ENCODE results near the gene TRIM41. TPM values are rescaled to one million over a fixed set of nuclear protein-coding genes. Genes with fewer than 3 reads are reported as not detected.
A peak's percentile ranks its signal among the peaks of the same experiment; 100 is the strongest.

Gene TRIM41
- total and polyA plus RNA-seq, 2 of the 13 experiments (the other 11 are each of a cell fraction or from before 2014, with no cell fraction given): 10.2 to 16.7 TPM

DNA sequence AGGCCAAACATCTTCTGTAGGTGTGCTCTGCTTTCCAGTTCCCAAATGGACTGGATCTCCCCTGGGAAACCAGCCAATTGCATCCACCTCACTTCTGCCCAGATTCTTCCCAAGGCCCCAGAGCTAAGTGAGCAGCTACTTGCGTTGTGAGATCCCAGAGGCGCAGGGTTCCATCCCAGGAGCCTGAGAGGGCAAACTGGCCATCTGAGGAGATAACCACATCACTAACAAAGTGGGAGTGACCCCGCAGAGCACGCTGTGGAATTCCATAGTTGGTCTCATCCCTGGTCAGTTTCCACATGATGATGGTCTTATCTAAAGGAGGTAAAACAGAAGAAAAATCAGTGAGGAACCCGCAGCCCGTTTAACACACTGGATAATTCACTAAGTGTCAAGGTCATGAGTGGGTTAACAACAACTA, 19.0 kb downstream of the TRIM41 start (continued):
- no peak for TF ChIP-seq PAF1 (CRISPR knock-in tag; IDR thresholded peaks at IDR 0.05)
- no peak for TF ChIP-seq CC2D1A (CRISPR knock-in tag; IDR thresholded peaks at IDR 0.05)
- TF ChIP-seq ZNF30 (CRISPR knock-in tag; IDR thresholded peaks at IDR 0.05): no peak

DNA sequence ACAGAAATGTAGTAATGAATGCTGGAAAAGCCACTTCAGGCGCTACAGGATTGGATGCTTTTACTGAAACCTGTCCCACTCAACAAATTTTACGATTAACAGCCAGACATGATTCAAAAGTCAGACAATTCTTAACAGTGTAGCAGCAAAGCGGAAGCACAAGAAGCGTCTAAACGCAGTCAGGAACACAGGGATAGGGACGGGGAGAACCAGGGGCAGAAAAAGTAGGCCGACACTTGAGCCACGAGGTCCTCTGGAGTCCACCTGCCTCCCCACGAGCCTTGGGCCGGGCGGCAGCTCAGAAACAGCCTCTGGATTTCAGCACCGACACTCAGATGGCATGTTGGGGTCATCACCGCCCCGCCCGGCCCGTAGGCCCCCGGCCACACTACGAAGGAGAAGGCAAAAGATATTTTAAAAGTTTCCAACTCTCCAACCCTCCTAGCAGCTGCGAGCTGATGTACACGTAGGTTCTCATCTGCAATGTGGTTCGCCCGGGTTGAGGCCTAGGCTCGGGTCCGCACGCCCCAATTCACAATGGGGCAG, 20.0 kb downstream of the TRIM41 start:
- H3K27ac ChIP-seq (ENCODE audit: extremely low read length, insufficient read depth, low read length): peak overlapping the region; percentile 98
- in situ Hi-C loops (cut with HindIII; ENCODE audit: extremely low pct_ligation_motif_present, low pct_unique_long_range_greater_than_20kb) (no loop called here), intact Hi-C loops (cut with micrococcal nuclease; ENCODE audit: unreplicated experiment) (no loop called here)
- no peak for ATAC-seq
- ChIA-PET POLR2A (interaction anchor here (1.2 to 8.4 kb wide), 5 partner anchors 9 to 53 kb away, joined by 4 to 102 read pairs (median 41); partner anchors contain the start of genes TRIM41 and TRIM52), CTCF (ENCODE audit: low intra/inter-chr PET ratio, low total read pairs) (no interaction called here)
- no peak for FAIRE-seq
- H2AFZ ChIP-seq (ENCODE audit: low read length): no peak overlapping the region
- H3K79me2 ChIP-seq (ENCODE audit: insufficient read depth, low read length): peaks cover 58% of the 10 kb centered on the region
- no peaks in the 10 kb centered on the region for H3K9me3 ChIP-seq (ENCODE audit: low read length)
- peaks cover 39% of the 10 kb centered on the region for H3K4me1 ChIP-seq (ENCODE audit: insufficient read depth, low read length)
- H3K27me3 ChIP-seq (ENCODE audit: control insufficient read depth in 1 of 2, insufficient read depth in 2 of 2, low read length in 2 of 2): no peaks in the 10 kb centered on the region; a peak in 1 of 5 replicates
- peak overlapping the region; percentile 93 for H3K4me2 ChIP-seq (ENCODE audit: low read depth, low read length)
- WGBS (ENCODE audit: low lambda C conversion rate): 0% methylated on average over 21 of the region's 25 CpGs
- H3K4me3 ChIP-seq (replicated peaks in 1 of 3; ENCODE audit: insufficient read depth in 1 of 3, low read depth in 2 of 3, low read length in 3 of 3): peak overlapping the region; percentile 91 to 94 (median 92)
- TSS peak; percentile 65 for BruUV-seq (replicated peaks)
- peak overlapping the region; percentile 96 for H3K9ac ChIP-seq (ENCODE audit: insufficient read depth, low read depth, low read length)
- peaks cover 49% of the 10 kb centered on the region for H4K20me1 ChIP-seq (ENCODE audit: insufficient read depth, low read length)
- no peak for DNase-seq (ENCODE audit: low spot score)
- H3K36me3 ChIP-seq (replicated peaks in 1 of 2; ENCODE audit: control insufficient read depth in 1 of 2, insufficient read depth in 2 of 2, low read length in 2 of 2): peaks cover 11 to 40% of the 10 kb centered on the region in 2 experiments
- no peak for TF ChIP-seq HOXA7 (CRISPR knock-in tag; IDR thresholded peaks at IDR 0.05)
- TF ChIP-seq ZBTB7A (CRISPR knock-in tag; IDR thresholded peaks at IDR 0.05): peak; percentile 18; the same call in 1 of the 2 replicates
- no peak for TF ChIP-seq STAT5B (CRISPR knock-in tag; IDR thresholded peaks at IDR 0.05)
- 0 out of 2 replicates have a peak, but pooled peaks have one; percentile 28 for TF ChIP-seq ZNF224 (CRISPR knock-in tag; IDR thresholded peaks at IDR 0.05)
- no peak for TF ChIP-seq KAT2B (IDR thresholded peaks at IDR 0.05; ENCODE audit: borderline replicate concordance, low read depth, low read length)
- TF ChIP-seq ARID5B (CRISPR knock-in tag; IDR thresholded peaks at IDR 0.05): no peak
- TF ChIP-seq ZNF883 (CRISPR knock-in tag; IDR thresholded peaks at IDR 0.05; ENCODE audit: not compliant biosample characterization): no peak
- no peak for TF ChIP-seq ZBTB14 (CRISPR knock-in tag; IDR thresholded peaks at IDR 0.05)
- TF ChIP-seq ZNF597 (CRISPR knock-in tag; IDR thresholded peaks at IDR 0.05): no peak
- TF ChIP-seq HNRNPH1 (optimal IDR thresholded peaks at IDR 0.05; ENCODE audit: low read depth, low read length): no peak
- no peak for TF ChIP-seq ZNF780A (CRISPR knock-in tag; IDR thresholded peaks at IDR 0.05)
- TF ChIP-seq SRY (CRISPR knock-in tag; IDR thresholded peaks at IDR 0.05): no peak
- TF ChIP-seq TEAD2 (CRISPR knock-in tag; IDR thresholded peaks at IDR 0.05): no peak
- 0 out of 2 replicates have a peak, but pooled peaks have one; percentile 12 for TF ChIP-seq ZNF784 (CRISPR knock-in tag; IDR thresholded peaks at IDR 0.05; ENCODE audit: borderline replicate concordance)
